ENCODE results near the gene NEU4. TPM values are rescaled to one million over a fixed set of nuclear protein-coding genes. Genes with fewer than 3 reads are reported as not detected.

NEU4 gene
- total and polyA plus RNA-seq, 2 donors from 2014 or later, result 0.76 to 2.8 TPM

GRCh38 chr2:241834527-241835210, 25.7 kb downstream of the NEU4 start:
- Histone ChIP-seq H3K4me1 (ENCODE audit: control insufficient read depth in 2 of 3, insufficient read depth in 2 of 3, low read depth in 1 of 3, low read length in 3 of 3) (no peaks in the 10 kb centered on the region), H3K27me3 (ENCODE audit: control insufficient read depth, insufficient read depth, low read length) (no peaks in the 10 kb centered on the region), H3K9me3 (ENCODE audit: control insufficient read depth in 2 of 3, insufficient read depth in 1 of 3, low read length in 3 of 3) (no peaks in the 10 kb centered on the region), H3K9ac (ENCODE audit: low read length in 3 of 3) (no peak overlapping the region), H3K4me3 (ENCODE audit: low read length in 3 of 3) (no peak overlapping the region), H3K36me3 (ENCODE audit: control insufficient read depth in 2 of 3, insufficient read depth in 3 of 3, low read length in 3 of 3) (no peaks in the 10 kb centered on the region), H3K27ac (ENCODE audit: low read depth in 2 of 2, low read length in 2 of 2) (no peak overlapping the region)
- no peak for TF ChIP-seq CTCF (IDR thresholded peaks at IDR 0.05; ENCODE audit: borderline replicate concordance, extremely low read depth, insufficient read depth)
- no peak for DNase-seq
- no peak for FAIRE-seq
- intact Hi-C loops (cut with DNase I), result no loop called here

- Histone ChIP-seq H3K4me1 (ENCODE audit: control insufficient read depth in 2 of 3, insufficient read depth in 2 of 3, low read depth in 1 of 3, low read length in 3 of 3) (no peaks in the 10 kb centered on the region), H3K4me3 (ENCODE audit: low read length in 3 of 3) (no peak overlapping the region), H3K36me3 (ENCODE audit: control insufficient read depth in 2 of 3, insufficient read depth in 3 of 3, low read length in 3 of 3) (no peaks in the 10 kb centered on the region), H3K9me3 (ENCODE audit: control insufficient read depth in 2 of 3, insufficient read depth in 1 of 3, low read length in 3 of 3) (no peaks in the 10 kb centered on the region), H3K9ac (ENCODE audit: low read length in 3 of 3) (no peak overlapping the region), H3K27ac (ENCODE audit: low read depth in 2 of 2, low read length in 2 of 2) (no peak overlapping the region), H3K27me3 (ENCODE audit: control insufficient read depth, insufficient read depth, low read length) (no peaks in the 10 kb centered on the region)
- DNase-seq (no peak), FAIRE-seq (no peak)
- intact Hi-C loops (cut with DNase I), result no loop called here
- TF ChIP-seq CTCF (IDR thresholded peaks at IDR 0.05; ENCODE audit: borderline replicate concordance, extremely low read depth, insufficient read depth), result no peak
Observed at GRCh38 chr2:241835611-241836010, 26.6 kb downstream of the NEU4 start.

DNA sequence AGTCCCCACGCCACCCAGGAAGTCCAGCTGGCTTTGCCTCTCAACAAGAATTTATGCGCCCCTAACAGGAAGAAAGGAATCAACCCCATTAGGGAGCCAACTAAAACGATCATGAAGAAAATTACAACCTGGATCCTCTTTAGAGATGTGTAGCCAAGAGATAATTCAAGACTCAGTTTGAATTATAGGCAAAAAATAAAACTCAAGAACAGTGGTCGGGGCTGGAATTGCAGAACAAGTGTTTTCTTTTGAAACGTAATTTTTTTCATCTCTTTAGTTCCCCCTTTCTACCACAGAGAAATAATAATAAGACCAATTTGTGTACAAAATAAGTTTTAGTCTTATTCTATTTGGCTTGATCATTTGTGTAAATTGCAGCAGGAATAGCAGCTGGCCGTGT, 27.3 kb downstream of the NEU4 start:
- Histone ChIP-seq H3K9ac (ENCODE audit: low read length in 3 of 3) (no peak overlapping the region), H3K4me3 (ENCODE audit: low read length in 3 of 3) (no peak overlapping the region), H3K4me1 (ENCODE audit: control insufficient read depth in 2 of 3, insufficient read depth in 2 of 3, low read depth in 1 of 3, low read length in 3 of 3) (no peaks in the 10 kb centered on the region), H3K27me3 (ENCODE audit: control insufficient read depth, insufficient read depth, low read length) (no peaks in the 10 kb centered on the region), H3K36me3 (ENCODE audit: control insufficient read depth in 2 of 3, insufficient read depth in 3 of 3, low read length in 3 of 3) (no peaks in the 10 kb centered on the region), H3K27ac (ENCODE audit: low read depth in 2 of 2, low read length in 2 of 2) (no peak overlapping the region), H3K9me3 (ENCODE audit: control insufficient read depth in 2 of 3, insufficient read depth in 1 of 3, low read length in 3 of 3) (no peaks in the 10 kb centered on the region)
- FAIRE-seq (no peak), DNase-seq (no peak)
- intact Hi-C loops (cut with DNase I), result no loop called here
- TF ChIP-seq CTCF (IDR thresholded peaks at IDR 0.05; ENCODE audit: borderline replicate concordance, extremely low read depth, insufficient read depth), result no peak

Measured in kidney (tissue), 14 donors.